HUES48 (cell line): ENCODE data around the gene ADARB2.

Experiments used
- H3K27ac ChIP-seq: one replicate; pipeline ENCODE4 v1.7.0; 2013; ENCODE audit warnings: low read depth, low read length, inconsistent platforms
- H3K27me3 ChIP-seq: 2 replicates; pipeline ENCODE4 v1.6.1; 2013; ENCODE audit warnings: mild to moderate bottlenecking, low read length; ENCODE audit not compliant: control insufficient read depth, insufficient read depth
- H3K36me3 ChIP-seq: 2 replicates; pipeline ENCODE4 v1.6.1; 2013; ENCODE audit warnings: low read length; ENCODE audit not compliant: control insufficient read depth, insufficient read depth
- H3K4me1 ChIP-seq: 2 replicates; pipeline ENCODE4 v1.6.1; 2013; ENCODE audit warnings: mild to moderate bottlenecking, low read length; ENCODE audit not compliant: control insufficient read depth, insufficient read depth
- H3K4me3 ChIP-seq: 2 replicates; pipeline ENCODE4 v1.5.1; 2013; ENCODE audit warnings: mild to moderate bottlenecking, low read depth, low read length
- H3K9ac ChIP-seq: 2 replicates; pipeline ENCODE4 v1.6.1; 2013; ENCODE audit warnings: mild to moderate bottlenecking, low read depth, low read length, moderate library complexity
- H3K9me3 ChIP-seq: 2 replicates; pipeline ENCODE4 v1.6.1; 2013; ENCODE audit warnings: low read length; ENCODE audit not compliant: control insufficient read depth, insufficient read depth

Gene ADARB2

DNA sequence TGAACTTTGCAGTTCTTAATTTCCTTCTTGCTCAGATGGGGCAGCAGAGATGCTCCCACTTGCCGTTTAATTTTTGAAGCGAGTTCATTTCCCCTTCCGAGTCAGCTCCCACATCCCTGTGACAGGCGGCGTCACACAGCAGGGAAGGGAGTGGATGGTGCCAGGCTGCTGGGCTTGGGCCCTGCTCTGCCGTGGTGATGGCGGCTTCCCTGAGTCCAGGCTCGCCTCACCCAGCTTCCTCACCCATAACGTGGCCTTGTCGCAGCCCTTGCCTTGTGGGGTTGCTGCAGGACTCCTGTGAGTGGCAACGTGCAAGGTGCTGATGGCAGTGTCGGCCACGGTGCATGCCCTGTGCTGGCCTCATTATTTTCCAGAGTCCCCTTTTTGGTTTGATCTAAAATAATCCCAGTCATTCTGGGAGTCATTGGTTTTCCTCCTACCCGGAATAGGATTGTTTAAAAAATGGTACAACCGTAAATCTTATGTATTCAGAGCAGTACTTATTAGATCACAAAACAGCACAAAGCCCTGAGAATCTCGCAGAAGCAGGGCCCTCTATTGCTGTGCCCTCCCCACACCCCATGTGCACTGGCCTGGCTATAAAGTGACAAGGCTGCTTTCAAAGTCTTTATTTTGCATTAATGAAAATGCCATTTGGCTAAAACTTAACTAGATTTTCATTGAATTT, 421.1 kb downstream of the ADARB2 start:
- Histone ChIP-seq H3K9me3 (no peaks in the 10 kb centered on the region), H3K9ac (no peak overlapping the region), H3K4me3 (no peak overlapping the region), H3K27me3 (no peaks in the 10 kb centered on the region), H3K27ac (no peak overlapping the region), H3K4me1 (peaks cover 9% of the 10 kb centered on the region; the same call in 1 of the 2 replicates), H3K36me3 (no peaks in the 10 kb centered on the region)

- Histone ChIP-seq H3K9me3 (no peaks in the 10 kb centered on the region), H3K36me3 (no peaks in the 10 kb centered on the region), H3K4me1 (peaks cover 18% of the 10 kb centered on the region), H3K4me3 (no peak overlapping the region), H3K27me3 (no peaks in the 10 kb centered on the region), H3K9ac (no peak overlapping the region), H3K27ac (no peak overlapping the region)
Observed at GRCh38 chr10:1315178-1315577, 422.1 kb downstream of the ADARB2 start.

- H3K4me1 ChIP-seq, result peaks cover 33% of the 10 kb centered on the region
- no peak overlapping the region for H3K27ac ChIP-seq
- no peaks in the 10 kb centered on the region for H3K36me3 ChIP-seq
- no peaks in the 10 kb centered on the region for H3K27me3 ChIP-seq
- H3K9ac ChIP-seq, result no peak overlapping the region
- no peaks in the 10 kb centered on the region for H3K9me3 ChIP-seq
- no peak overlapping the region for H3K4me3 ChIP-seq
Observed at GRCh38 chr10:1311726-1312125, 425.6 kb downstream of the ADARB2 start.

GRCh38 chr10:1310271-1310789, 427.0 kb downstream of the ADARB2 start:
- H3K9me3 ChIP-seq, result no peaks in the 10 kb centered on the region
- peak overlapping the region; percentile 99 for H3K27ac ChIP-seq
- H3K27me3 ChIP-seq, result no peaks in the 10 kb centered on the region
- H3K9ac ChIP-seq, result peak overlapping the region; percentile 80
- no peaks in the 10 kb centered on the region for H3K36me3 ChIP-seq
- H3K4me3 ChIP-seq, result peak overlapping the region; percentile 52
- H3K4me1 ChIP-seq, result peaks cover 29% of the 10 kb centered on the region

GRCh38 chr10:1309617-1310270, 427.6 kb downstream of the ADARB2 start:
- H3K27ac ChIP-seq, result peak overlapping the region; percentile 99
- H3K9ac ChIP-seq, result peak overlapping the region; percentile 80
- H3K36me3 ChIP-seq, result no peaks in the 10 kb centered on the region
- peak overlapping the region; percentile 52 for H3K4me3 ChIP-seq
- H3K4me1 ChIP-seq, result peaks cover 29% of the 10 kb centered on the region
- H3K9me3 ChIP-seq, result no peaks in the 10 kb centered on the region
- no peaks in the 10 kb centered on the region for H3K27me3 ChIP-seq

DNA sequence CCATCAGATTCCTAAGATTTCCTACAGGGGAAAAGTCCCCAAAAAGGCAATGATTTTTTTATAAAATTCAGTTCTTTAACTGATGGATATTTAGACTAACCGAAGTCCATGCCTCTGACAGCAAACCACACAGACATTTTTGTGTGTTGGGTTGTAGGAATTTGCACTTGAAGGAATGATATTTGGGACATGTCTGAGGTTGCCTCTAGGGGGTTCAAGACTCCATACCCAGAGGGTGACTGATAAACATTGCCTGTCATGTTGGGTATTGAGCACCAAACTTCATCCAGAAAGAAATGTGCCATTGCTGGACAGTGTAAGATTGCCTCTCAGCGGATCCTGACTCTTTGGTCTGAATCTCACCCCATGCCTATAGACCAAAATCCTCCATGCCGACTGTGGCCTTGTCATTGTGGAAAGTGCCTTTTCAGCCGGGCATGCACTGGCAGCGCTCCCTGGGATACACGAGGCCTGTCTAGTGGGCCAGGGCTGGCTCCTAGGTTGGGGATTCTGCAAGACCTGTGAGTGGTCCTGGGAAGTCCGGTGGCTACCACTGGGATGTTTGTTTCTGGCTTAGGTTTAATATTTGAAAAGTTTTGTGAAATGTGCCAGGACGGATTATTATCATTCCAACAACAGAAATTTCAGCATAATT, 428.2 kb downstream of the ADARB2 start:
- no peak overlapping the region for H3K4me3 ChIP-seq
- no peaks in the 10 kb centered on the region for H3K27me3 ChIP-seq
- no peaks in the 10 kb centered on the region for H3K36me3 ChIP-seq
- H3K4me1 ChIP-seq, result peaks cover 29% of the 10 kb centered on the region
- H3K9ac ChIP-seq, result peak overlapping the region; percentile 62; the same call in 1 of the 2 replicates
- peak overlapping the region; percentile 99 for H3K27ac ChIP-seq
- no peaks in the 10 kb centered on the region for H3K9me3 ChIP-seq

- H3K4me3 ChIP-seq, result no peak overlapping the region
- H3K27ac ChIP-seq, result peak overlapping the region; percentile 99
- no peaks in the 10 kb centered on the region for H3K36me3 ChIP-seq
- H3K27me3 ChIP-seq, result no peaks in the 10 kb centered on the region
- no peaks in the 10 kb centered on the region for H3K9me3 ChIP-seq
- H3K4me1 ChIP-seq, result peaks cover 29% of the 10 kb centered on the region
- H3K9ac ChIP-seq, result peak overlapping the region; percentile 62; the same call in 1 of the 2 replicates
Observed at GRCh38 chr10:1308173-1308961, 429.0 kb downstream of the ADARB2 start.

- no peaks in the 10 kb centered on the region for H3K36me3 ChIP-seq
- peaks cover 11% of the 10 kb centered on the region; the same call in 1 of the 2 replicates for H3K9me3 ChIP-seq
- no peak overlapping the region for H3K9ac ChIP-seq
- no peak overlapping the region for H3K27ac ChIP-seq
- H3K27me3 ChIP-seq, result no peaks in the 10 kb centered on the region
- H3K4me3 ChIP-seq, result no peak overlapping the region
- H3K4me1 ChIP-seq, result peaks cover 7% of the 10 kb centered on the region; the same call in 1 of the 2 replicates
Observed at GRCh38 chr10:1301143-1301542, 436.2 kb downstream of the ADARB2 start.

DNA sequence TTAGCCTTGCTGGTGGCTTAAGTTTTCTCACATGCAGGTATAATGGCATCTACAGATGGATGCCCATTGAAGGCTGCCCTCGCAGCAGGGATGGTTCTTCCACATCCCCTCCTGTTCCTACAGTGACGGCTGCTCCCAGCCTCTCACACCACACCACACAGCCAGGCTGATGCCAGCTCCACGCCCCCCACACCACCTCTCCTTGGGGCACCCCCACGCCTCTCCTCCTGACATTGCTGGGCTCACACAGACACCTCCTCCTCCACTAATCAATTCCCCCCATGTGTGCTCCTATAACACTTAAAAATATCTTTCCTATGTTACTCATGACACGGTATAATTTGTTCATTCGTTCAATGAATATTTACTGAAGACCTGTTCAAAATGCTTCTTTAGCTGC, 437.1 kb downstream of the ADARB2 start:
- Histone ChIP-seq H3K4me3 (no peak overlapping the region), H3K27ac (no peak overlapping the region), H3K9ac (no peak overlapping the region), H3K9me3 (peaks cover 15% of the 10 kb centered on the region; the same call in 1 of the 2 replicates), H3K27me3 (no peaks in the 10 kb centered on the region), H3K4me1 (peaks cover 7% of the 10 kb centered on the region; the same call in 1 of the 2 replicates), H3K36me3 (no peaks in the 10 kb centered on the region)

DNA sequence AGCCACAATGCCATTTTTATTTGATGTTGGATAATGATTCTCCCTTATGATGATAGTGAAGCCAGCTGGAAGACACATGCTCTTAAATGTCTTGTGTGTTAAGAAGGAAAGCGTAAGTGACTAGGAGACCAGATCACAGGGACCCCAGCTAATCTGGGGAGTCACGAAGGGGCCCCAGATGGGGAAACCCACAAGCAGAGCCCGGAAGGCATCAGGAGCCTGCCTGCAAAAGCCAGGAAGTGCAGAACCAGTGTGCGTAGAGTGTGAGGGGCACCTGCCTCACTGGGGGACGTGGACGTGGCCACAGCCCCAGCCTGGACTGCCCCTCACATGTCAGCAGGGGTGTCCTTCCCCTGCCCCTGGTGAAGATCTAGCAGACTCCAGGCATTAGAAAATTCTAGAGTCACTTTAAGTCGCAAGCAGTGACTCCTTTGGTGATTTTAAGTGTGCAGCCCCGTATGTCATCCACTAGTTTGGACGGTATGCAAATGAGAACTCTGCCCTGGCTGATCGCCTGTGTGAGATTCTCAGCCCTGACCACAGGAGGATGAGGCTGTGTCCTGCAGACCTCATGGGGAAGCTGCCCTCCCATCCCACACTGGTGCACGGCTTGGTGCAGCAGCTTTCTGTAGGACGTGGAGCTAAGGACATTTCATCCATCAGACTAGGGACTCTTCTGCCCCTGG, 438.1 kb downstream of the ADARB2 start:
- no peak overlapping the region for H3K27ac ChIP-seq

More for the DNA sequence above, 438.1 kb downstream of the ADARB2 start:
- Histone ChIP-seq H3K9me3 (peaks cover 15% of the 10 kb centered on the region; the same call in 1 of the 2 replicates), H3K36me3 (no peaks in the 10 kb centered on the region), H3K9ac (no peak overlapping the region), H3K4me3 (no peak overlapping the region), H3K4me1 (peaks cover 12% of the 10 kb centered on the region), H3K27me3 (no peaks in the 10 kb centered on the region)
